GM12865 (cell line): ENCODE results near the gene SOX13.

Experiments
- DNase-seq: peaks from one replicate; pipeline ENCODE4 v3.0.0; 2010; ENCODE audit warnings: low read depth
- H3K4me3 ChIP-seq: 2 replicates; pipeline ENCODE4 v1.5.1; 2011; ENCODE audit warnings: mild to moderate bottlenecking, low read depth, low read length, control low read depth
- TF ChIP-seq, protein P1 (sequence below): IDR thresholded peaks from 2 replicates; pipeline ENCODE4 v1.5.1; 2011; ENCODE audit warnings: low read length, control low read depth, low read depth, inconsistent platforms; ENCODE audit not compliant: insufficient read depth; ENCODE audit errors: missing control alignments

The SOX13 gene

DNA sequence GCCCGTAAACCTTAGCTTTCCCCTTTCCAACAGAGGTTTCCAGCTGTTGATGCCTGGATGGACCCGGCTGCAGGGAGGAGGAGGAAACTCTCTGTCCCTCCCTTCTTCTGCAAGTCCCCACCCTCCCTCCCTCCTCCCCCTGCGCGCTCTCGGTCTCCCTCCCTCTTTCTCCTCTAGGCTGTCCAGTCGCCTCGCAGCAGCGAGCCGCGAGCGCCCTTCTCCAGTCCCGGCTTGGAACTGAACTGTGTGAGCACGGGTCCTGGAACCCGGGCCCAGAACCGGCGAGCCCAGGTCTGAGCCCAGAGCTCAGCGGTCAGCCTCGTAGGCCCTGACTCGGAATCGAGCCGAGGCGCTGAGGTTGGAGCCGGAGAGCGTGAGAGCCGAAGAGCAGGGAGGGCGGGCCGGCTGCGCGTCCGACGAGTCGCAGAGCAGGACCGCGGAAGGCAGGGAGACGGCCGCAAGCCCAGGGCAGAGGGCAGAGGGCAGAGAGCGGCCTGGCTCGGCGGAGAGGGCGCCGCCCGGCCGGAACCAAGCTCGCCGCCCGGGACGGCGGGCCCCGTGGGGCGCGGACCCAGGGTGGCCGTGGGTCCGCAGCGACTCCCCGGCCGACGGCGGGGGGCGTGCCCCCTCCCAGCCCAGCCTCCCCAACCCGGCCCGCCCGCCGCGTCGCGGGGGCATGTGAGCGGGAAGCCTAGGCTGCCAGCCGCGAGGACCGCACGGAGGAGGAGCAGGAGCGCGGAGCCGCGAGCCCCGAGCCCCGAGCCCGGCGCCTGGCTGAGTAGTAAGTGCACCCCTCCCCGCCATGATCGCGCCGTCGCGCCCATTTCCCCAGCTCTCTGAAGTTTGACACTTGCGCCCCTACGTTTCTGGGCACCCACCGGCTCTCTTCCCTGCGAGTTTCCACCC, at the start of gene SOX13:
TSS of gene SOX13 (plus strand) at position 185 of the 906 bp plus-strand sequence. CDS start 39,801 bp downstream, outside the sequence.
- DNase-seq = no peak
- no peak within 1 kb of the TSS for H3K4me3 ChIP-seq
- TF ChIP-seq, protein P1, sequence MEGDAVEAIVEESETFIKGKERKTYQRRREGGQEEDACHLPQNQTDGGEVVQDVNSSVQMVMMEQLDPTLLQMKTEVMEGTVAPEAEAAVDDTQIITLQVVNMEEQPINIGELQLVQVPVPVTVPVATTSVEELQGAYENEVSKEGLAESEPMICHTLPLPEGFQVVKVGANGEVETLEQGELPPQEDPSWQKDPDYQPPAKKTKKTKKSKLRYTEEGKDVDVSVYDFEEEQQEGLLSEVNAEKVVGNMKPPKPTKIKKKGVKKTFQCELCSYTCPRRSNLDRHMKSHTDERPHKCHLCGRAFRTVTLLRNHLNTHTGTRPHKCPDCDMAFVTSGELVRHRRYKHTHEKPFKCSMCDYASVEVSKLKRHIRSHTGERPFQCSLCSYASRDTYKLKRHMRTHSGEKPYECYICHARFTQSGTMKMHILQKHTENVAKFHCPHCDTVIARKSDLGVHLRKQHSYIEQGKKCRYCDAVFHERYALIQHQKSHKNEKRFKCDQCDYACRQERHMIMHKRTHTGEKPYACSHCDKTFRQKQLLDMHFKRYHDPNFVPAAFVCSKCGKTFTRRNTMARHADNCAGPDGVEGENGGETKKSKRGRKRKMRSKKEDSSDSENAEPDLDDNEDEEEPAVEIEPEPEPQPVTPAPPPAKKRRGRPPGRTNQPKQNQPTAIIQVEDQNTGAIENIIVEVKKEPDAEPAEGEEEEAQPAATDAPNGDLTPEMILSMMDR = no peak

DNA sequence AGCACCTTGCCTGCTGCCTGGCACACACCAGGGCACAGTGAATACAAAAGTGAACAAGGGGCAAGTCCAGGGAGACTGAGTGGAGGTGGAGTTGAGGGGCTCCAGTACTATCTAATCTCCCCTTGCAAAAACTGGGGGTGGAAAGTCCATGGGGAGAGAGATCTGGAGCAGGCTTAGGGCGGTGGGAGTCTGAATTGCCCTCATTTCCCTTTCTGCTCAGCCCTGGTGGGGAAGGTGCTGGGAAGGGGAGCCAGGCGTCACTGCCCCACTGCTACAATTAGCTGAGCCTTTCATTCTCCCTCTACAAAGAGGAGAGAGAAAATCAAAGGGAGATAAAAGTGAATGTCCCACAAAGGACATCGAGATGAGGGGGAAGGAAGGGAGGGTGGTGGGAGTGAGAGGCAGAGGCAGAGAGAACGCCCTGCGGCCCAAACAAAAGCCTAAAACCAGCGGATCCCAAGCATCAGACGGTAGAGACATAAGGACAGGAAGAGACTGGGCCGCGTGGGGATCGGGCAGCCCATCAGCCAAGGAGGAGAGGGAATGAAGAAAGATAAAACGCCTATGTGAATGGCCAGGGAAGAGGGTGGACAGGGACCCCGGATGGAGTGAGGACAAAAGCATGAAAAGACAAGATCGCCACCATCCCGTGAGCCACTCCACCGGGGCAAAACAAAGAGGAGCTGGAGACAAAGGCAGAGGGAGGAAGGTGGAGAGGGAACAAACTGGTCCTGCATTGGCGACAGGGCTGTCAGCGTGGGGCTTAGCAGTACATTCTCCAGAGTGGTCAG, 46.8 kb upstream of the SOX13 start:
- TF ChIP-seq, protein P1 = no peak
- DNase-seq = no peak
- no peak overlapping the region for H3K4me3 ChIP-seq

DNA sequence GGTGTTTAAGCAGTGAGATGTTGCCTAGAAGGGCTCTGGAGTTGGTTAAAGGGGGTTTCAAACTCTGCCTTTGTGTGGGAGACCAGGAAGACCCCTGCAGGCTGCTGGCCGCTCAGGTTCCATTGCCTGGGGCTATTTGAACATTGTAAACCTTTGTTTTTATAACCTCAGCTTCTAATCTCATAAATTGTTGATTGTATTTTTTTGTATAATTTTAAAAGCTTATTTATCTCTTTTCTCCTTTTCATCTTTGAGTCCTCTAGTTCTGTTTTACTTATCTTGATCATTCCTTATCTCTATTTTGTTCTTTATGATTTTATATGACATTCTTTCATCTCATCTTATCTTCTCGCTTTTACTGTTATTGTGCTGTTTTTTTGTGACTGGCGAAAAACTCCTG, 45.5 kb upstream of the SOX13 start:
- TF ChIP-seq, protein P1 = no peak
- no peak overlapping the region for H3K4me3 ChIP-seq
- no peak for DNase-seq

DNA sequence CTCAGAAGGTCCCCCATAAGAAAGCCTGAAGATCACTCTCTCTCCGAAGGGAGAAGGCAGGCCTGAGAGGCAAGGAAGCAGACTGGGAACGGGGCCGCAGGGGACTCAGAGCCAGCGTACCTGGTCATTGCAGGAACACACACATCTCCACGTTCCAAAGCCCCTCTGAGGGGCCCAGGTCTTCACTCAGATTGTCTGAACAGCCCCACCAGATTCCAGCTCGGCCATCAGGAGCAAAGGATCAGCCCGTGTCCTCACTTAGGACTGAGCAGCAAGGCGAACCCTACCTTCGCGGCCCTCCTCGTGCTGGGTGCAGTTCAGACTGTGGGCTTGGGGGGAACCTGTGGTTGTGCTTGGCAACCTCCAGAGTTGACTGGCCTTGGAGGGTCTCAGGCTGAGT, 43.9 kb upstream of the SOX13 start:
- no peak for DNase-seq
- TF ChIP-seq, protein P1 = no peak

DNA sequence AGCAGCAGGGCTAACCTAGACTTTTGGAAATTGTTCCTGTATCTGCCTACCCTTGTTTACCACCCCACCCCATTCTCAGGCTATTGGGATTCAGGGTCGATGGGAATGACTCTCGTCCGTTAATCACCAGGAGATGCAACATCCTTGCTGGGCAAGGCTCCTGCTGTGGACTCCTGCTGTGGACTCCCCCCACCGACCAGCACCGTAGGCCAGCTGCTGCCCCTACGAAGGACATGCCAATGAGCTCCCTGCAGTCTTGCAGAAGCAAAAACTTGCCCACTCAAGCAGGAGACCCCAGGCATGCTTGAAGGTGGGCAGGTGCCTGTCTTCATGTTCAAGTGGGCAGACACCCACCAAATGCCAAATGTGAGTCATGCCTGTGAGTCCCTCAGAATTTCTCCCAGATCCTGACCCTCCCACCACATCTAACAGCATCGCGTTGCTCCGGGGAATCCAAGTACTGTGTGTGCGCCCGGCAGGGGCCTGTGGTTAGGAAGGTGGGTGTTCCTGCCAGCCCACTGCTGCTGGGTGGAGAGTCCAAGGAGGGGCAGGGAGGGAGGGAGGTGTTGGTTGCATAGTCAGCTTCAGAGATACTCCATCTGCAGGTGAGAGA, 41.7 kb upstream of the SOX13 start:
- no peak overlapping the region for H3K4me3 ChIP-seq
- TF ChIP-seq, protein P1 = no peak
- no peak for DNase-seq

More for the DNA sequence above, 43.9 kb upstream of the SOX13 start:
- no peak overlapping the region for H3K4me3 ChIP-seq

DNA sequence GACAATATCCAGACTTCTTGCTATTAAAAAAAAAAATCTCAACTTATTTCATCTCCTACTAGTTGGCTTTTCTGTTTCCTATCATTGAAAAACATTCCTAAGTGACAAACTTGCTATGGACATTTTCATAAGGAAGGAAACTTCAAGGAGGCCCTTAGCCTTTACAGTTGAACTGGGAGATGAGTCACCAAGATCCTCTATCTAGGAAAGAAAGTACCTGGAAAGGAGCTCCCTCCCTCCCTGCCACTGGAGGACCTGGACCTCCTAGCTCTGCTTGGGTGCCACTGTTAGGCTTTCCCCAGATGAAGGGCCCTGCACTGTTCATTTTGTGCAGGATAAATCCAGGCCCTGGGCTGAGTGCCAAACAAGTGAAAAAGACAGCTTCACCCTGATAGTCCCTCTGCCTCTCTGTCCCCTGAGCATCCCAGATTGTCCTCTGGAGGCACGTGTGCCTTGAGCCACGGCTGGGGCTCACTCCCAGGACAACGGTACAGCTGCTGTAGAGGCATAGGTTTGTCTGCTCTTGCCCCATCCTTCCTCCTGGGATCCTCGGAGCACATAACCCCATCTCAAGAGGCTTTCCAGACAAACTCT, 40.2 kb upstream of the SOX13 start:
- TF ChIP-seq, protein P1 = no peak
- DNase-seq = no peak
- H3K4me3 ChIP-seq = no peak overlapping the region
